Endothelial cell (in vitro differentiated cells): ENCODE results near the gene MAGI2. TPM values are rescaled to one million over a fixed set of nuclear protein-coding genes. Genes with fewer than 3 reads are reported as not detected.

Source experiments
- DNase-seq: peaks from one replicate; pipeline ENCODE4 v3.0.0; 2021; ENCODE audit warnings: low spot score
- H3K27ac Mint-ChIP-seq: one replicate; pipeline ENCODE4 v1.8.0; 2021; ENCODE audit warnings: mixed read lengths, inconsistent platforms; ENCODE audit not compliant: unreplicated experiment
- H3K27me3 Mint-ChIP-seq: one replicate; pipeline ENCODE4 v1.8.0; 2021; ENCODE audit warnings: mild to moderate bottlenecking, moderate library complexity, mixed read lengths, inconsistent platforms; ENCODE audit not compliant: unreplicated experiment
- H3K36me3 Mint-ChIP-seq: one replicate; pipeline ENCODE4 v1.8.0; 2021; ENCODE audit warnings: mild to moderate bottlenecking, low read depth, mixed read lengths, inconsistent platforms; ENCODE audit not compliant: unreplicated experiment
- H3K4me1 Mint-ChIP-seq: one replicate; pipeline ENCODE4 v1.8.0; 2021; ENCODE audit warnings: mild to moderate bottlenecking, mixed read lengths, inconsistent platforms; ENCODE audit not compliant: unreplicated experiment
- H3K4me3 Mint-ChIP-seq: one replicate; pipeline ENCODE4 v1.8.0; 2021; ENCODE audit warnings: mild to moderate bottlenecking, mixed read lengths, inconsistent platforms; ENCODE audit not compliant: unreplicated experiment
- H3K9me3 Mint-ChIP-seq: one replicate; pipeline ENCODE4 v1.8.0; 2021; ENCODE audit warnings: mixed read lengths, inconsistent platforms; ENCODE audit not compliant: unreplicated experiment
- total RNA-seq: library from RNA; stranded (reverse); fragmentation: NEBNext Ultra II Directional; extraction: Animal tissue kit (Norgen Biotek cat#: 25700); gene quantifications from one replicate; pipeline ENCODE4 v1.2.1, GENCODE V29; 2021; ENCODE audit not compliant: unreplicated experiment
- TF ChIP-seq, protein P1 (sequence below): fragments of 200-600 bp; sonication (generic); IDR thresholded peaks from one replicate; pipeline ENCODE4 v1.5.0; 2021; ENCODE audit warnings: antibody characterized with exemption; ENCODE audit not compliant: unreplicated experiment

Gene MAGI2
- total RNA-seq, 1 donor from 2014 or later = 6.3 TPM

DNA sequence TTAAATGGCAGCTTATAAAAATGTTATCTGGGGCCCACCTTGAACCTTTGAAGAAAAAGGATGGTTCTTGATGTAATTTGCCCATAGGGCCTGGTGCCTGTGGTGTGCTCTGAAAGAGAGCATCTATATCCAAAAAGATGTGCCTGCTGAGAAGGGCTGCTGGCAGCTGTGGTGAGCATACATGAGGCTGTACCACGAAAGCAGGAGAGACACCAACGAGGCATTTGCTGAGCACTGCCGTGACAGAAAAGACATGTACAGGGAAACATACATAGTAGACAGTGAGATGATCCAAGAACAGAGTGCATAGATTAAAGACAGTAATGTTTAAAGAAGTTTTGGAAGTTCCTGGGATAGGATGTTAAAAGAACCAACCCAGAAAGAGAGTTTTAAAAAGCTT, 990.4 kb downstream of the MAGI2 start:
- TF ChIP-seq, protein P1, sequence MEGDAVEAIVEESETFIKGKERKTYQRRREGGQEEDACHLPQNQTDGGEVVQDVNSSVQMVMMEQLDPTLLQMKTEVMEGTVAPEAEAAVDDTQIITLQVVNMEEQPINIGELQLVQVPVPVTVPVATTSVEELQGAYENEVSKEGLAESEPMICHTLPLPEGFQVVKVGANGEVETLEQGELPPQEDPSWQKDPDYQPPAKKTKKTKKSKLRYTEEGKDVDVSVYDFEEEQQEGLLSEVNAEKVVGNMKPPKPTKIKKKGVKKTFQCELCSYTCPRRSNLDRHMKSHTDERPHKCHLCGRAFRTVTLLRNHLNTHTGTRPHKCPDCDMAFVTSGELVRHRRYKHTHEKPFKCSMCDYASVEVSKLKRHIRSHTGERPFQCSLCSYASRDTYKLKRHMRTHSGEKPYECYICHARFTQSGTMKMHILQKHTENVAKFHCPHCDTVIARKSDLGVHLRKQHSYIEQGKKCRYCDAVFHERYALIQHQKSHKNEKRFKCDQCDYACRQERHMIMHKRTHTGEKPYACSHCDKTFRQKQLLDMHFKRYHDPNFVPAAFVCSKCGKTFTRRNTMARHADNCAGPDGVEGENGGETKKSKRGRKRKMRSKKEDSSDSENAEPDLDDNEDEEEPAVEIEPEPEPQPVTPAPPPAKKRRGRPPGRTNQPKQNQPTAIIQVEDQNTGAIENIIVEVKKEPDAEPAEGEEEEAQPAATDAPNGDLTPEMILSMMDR = no peak
- no peak for DNase-seq
- no peaks in the 10 kb centered on the region for H3K27me3 Mint-ChIP-seq
- H3K9me3 Mint-ChIP-seq = no peaks in the 10 kb centered on the region
- no peak overlapping the region for H3K27ac Mint-ChIP-seq
- H3K36me3 Mint-ChIP-seq = no peaks in the 10 kb centered on the region
- H3K4me1 Mint-ChIP-seq = no peaks in the 10 kb centered on the region
- H3K4me3 Mint-ChIP-seq = no peak overlapping the region

DNA sequence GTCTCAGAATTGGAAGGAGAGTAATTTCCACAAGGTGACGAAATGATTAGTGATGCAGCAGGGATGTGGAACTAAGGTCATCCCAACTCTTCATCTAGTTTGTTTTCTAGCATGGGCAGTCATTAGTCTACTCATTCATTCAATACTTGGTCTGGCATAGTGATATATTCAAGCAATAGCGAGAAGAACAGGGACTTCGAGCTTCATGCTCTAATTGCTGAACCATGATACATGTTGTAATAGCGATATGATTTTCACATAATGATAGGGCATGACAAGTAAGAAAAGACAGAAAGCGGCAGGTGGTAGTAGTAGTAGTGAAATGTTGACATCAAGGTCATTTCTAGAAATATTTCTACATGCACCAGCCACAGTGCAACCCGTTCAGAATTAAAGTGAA, 1002.8 kb downstream of the MAGI2 start:
- Mint-ChIP-seq H3K27me3 (no peaks in the 10 kb centered on the region), H3K9me3 (no peaks in the 10 kb centered on the region)

DNA sequence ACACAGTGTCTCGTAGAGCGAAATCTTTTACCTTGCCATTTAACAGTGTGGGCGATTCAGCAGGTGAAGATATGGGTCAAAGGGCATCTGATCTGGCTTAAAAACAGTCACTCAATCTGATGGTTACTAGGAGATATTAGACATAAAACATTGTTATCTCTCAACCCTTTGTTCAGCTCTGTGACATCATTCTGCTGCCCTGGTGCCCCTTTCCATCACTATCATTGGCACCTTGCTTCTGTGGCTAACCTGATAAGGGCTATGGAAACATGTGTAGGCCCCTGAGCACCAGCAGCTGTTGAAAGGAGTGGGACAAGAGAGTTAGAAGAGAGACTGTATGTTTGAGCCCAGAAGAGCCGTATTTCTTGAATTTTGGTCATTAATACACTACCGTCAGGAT, 1004.6 kb downstream of the MAGI2 start:
- H3K27me3 Mint-ChIP-seq = no peaks in the 10 kb centered on the region
- no peaks in the 10 kb centered on the region for H3K36me3 Mint-ChIP-seq
- no peak overlapping the region for H3K4me3 Mint-ChIP-seq
- H3K4me1 Mint-ChIP-seq = no peaks in the 10 kb centered on the region
- TF ChIP-seq, protein P1 = no peak
- no peak overlapping the region for H3K27ac Mint-ChIP-seq
- no peak for DNase-seq
- H3K9me3 Mint-ChIP-seq = no peaks in the 10 kb centered on the region

More for the DNA sequence above, 1002.8 kb downstream of the MAGI2 start:
- H3K36me3 Mint-ChIP-seq = no peaks in the 10 kb centered on the region
- DNase-seq = no peak
- H3K4me3 Mint-ChIP-seq = no peak overlapping the region
- no peak overlapping the region for H3K27ac Mint-ChIP-seq
- H3K4me1 Mint-ChIP-seq = no peaks in the 10 kb centered on the region
- TF ChIP-seq, protein P1 = no peak

DNA sequence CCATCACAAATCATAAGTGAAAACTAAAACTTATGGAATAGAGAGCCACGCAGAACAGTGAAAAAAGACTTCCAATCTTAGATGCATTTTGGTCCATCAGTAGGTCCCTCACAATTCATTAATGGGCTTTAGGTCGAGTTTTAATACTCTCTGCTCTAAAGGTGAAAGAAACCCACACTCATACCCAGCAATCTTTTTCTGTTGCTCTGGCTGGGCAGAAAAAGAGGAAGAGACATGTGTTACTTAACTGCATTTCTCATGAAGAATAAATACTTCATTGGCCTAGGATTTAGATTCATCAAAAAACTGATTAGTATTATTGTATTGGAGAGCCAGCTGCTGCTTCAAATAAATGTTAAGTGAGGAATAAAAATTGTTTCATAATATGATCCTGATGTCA, 1009.2 kb downstream of the MAGI2 start:
- no peaks in the 10 kb centered on the region for H3K36me3 Mint-ChIP-seq
- TF ChIP-seq, protein P1 = no peak
- no peak overlapping the region for H3K27ac Mint-ChIP-seq
- DNase-seq = no peak
- H3K4me1 Mint-ChIP-seq = peaks cover 8% of the 10 kb centered on the region
- no peak overlapping the region for H3K4me3 Mint-ChIP-seq
- H3K27me3 Mint-ChIP-seq = no peaks in the 10 kb centered on the region
- H3K9me3 Mint-ChIP-seq = no peaks in the 10 kb centered on the region

DNA sequence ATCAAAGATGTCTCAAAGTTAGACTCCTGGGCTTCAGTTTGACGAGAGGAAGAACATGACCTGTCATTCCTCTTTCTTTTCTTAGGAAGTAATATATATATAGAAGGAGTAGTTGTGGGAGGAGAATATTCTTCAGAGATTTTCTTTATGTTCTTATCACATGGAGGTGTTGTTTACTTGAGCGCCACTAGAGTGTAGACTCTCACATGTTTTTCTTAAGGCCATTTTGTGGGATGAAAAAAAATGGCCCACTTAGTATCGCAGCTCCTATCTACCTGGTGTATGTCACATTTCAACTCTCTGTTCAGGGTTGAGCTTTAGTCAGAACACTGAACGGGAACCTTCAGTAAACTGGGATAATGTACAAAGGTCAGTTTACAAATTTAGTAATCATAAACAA, 1009.7 kb downstream of the MAGI2 start:
- no peaks in the 10 kb centered on the region for H3K27me3 Mint-ChIP-seq
- H3K9me3 Mint-ChIP-seq = no peaks in the 10 kb centered on the region

More for the DNA sequence above, 1009.7 kb downstream of the MAGI2 start:
- DNase-seq = no peak
- TF ChIP-seq, protein P1 = no peak
- Mint-ChIP-seq H3K36me3 (no peaks in the 10 kb centered on the region), H3K27ac (no peak overlapping the region), H3K4me3 (no peak overlapping the region), H3K4me1 (peaks cover 8% of the 10 kb centered on the region)
